ENCODE results near the gene CCDC134. TPM values are rescaled to one million over a fixed set of nuclear protein-coding genes. Genes with fewer than 3 reads are reported as not detected.

CCDC134 gene
- total and polyA plus RNA-seq, 2 donors from 2014 or later = 5.0 to 12.2 TPM

- no peaks in the 10 kb centered on the region for H3K9me3 ChIP-seq (ENCODE audit: control insufficient read depth in 2 of 3, insufficient read depth in 1 of 3, low read length in 3 of 3)
- DNase-seq (no peak), FAIRE-seq (no peak)
- TF ChIP-seq, protein P1, sequence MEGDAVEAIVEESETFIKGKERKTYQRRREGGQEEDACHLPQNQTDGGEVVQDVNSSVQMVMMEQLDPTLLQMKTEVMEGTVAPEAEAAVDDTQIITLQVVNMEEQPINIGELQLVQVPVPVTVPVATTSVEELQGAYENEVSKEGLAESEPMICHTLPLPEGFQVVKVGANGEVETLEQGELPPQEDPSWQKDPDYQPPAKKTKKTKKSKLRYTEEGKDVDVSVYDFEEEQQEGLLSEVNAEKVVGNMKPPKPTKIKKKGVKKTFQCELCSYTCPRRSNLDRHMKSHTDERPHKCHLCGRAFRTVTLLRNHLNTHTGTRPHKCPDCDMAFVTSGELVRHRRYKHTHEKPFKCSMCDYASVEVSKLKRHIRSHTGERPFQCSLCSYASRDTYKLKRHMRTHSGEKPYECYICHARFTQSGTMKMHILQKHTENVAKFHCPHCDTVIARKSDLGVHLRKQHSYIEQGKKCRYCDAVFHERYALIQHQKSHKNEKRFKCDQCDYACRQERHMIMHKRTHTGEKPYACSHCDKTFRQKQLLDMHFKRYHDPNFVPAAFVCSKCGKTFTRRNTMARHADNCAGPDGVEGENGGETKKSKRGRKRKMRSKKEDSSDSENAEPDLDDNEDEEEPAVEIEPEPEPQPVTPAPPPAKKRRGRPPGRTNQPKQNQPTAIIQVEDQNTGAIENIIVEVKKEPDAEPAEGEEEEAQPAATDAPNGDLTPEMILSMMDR (IDR thresholded peaks at IDR 0.05; ENCODE audit: borderline replicate concordance, extremely low read depth, insufficient read depth) = no peak
- H3K9ac ChIP-seq (ENCODE audit: low read length in 3 of 3) = peak overlapping the region in 1 of 3 donors; percentile 41
- H3K4me1 ChIP-seq (ENCODE audit: control insufficient read depth in 2 of 3, insufficient read depth in 2 of 3, low read depth in 1 of 3, low read length in 3 of 3) = peaks cover 0 to 33% (median 9%) of the 10 kb centered on the region in 3 donors
- H3K27ac ChIP-seq (ENCODE audit: low read depth in 2 of 2, low read length in 2 of 2) = no peak overlapping the region
- H3K4me3 ChIP-seq (ENCODE audit: low read length in 3 of 3) = no peak overlapping the region
- intact Hi-C loops (cut with DNase I) = no loop called here
- no peaks in the 10 kb centered on the region for H3K27me3 ChIP-seq (ENCODE audit: control insufficient read depth, insufficient read depth, low read length)
- H3K36me3 ChIP-seq (ENCODE audit: control insufficient read depth in 2 of 3, insufficient read depth in 3 of 3, low read length in 3 of 3) = no peaks in the 10 kb centered on the region
These were observed 48.0 kb downstream of the CCDC134 start for GRCh38 chr22:41848468-41848867.

- Histone ChIP-seq H3K27ac (ENCODE audit: low read depth in 2 of 2, low read length in 2 of 2) (no peak overlapping the region), H3K27me3 (ENCODE audit: control insufficient read depth, insufficient read depth, low read length) (no peaks in the 10 kb centered on the region), H3K9ac (ENCODE audit: low read length in 3 of 3) (no peak overlapping the region), H3K4me1 (ENCODE audit: control insufficient read depth in 2 of 3, insufficient read depth in 2 of 3, low read depth in 1 of 3, low read length in 3 of 3) (peaks cover 0 to 10% (median 0%) of the 10 kb centered on the region in 3 donors), H3K4me3 (ENCODE audit: low read length in 3 of 3) (no peak overlapping the region), H3K36me3 (ENCODE audit: control insufficient read depth in 2 of 3, insufficient read depth in 3 of 3, low read length in 3 of 3) (no peaks in the 10 kb centered on the region), H3K9me3 (ENCODE audit: control insufficient read depth in 2 of 3, insufficient read depth in 1 of 3, low read length in 3 of 3) (no peaks in the 10 kb centered on the region)
- TF ChIP-seq, protein P1 (IDR thresholded peaks at IDR 0.05; ENCODE audit: borderline replicate concordance, extremely low read depth, insufficient read depth) = no peak
- FAIRE-seq (no peak), DNase-seq (no peak)
- intact Hi-C loops (cut with DNase I) = no loop called here
These were observed 56.0 kb downstream of the CCDC134 start for GRCh38 chr22:41856469-41856868.

GRCh38 chr22:41857155-41857859, 56.8 kb downstream of the CCDC134 start:
- Histone ChIP-seq H3K4me3 (ENCODE audit: low read length in 3 of 3) (no peak overlapping the region), H3K27ac (ENCODE audit: low read depth in 2 of 2, low read length in 2 of 2) (no peak overlapping the region), H3K9me3 (ENCODE audit: control insufficient read depth in 2 of 3, insufficient read depth in 1 of 3, low read length in 3 of 3) (no peaks in the 10 kb centered on the region), H3K9ac (ENCODE audit: low read length in 3 of 3) (no peak overlapping the region), H3K27me3 (ENCODE audit: control insufficient read depth, insufficient read depth, low read length) (no peaks in the 10 kb centered on the region), H3K36me3 (ENCODE audit: control insufficient read depth in 2 of 3, insufficient read depth in 3 of 3, low read length in 3 of 3) (no peaks in the 10 kb centered on the region), H3K4me1 (ENCODE audit: control insufficient read depth in 2 of 3, insufficient read depth in 2 of 3, low read depth in 1 of 3, low read length in 3 of 3) (peaks cover 0 to 12% (median 0%) of the 10 kb centered on the region in 3 donors)
- no peak for FAIRE-seq
- intact Hi-C loops (cut with DNase I) = no loop called here
- TF ChIP-seq, protein P1 (IDR thresholded peaks at IDR 0.05; ENCODE audit: borderline replicate concordance, extremely low read depth, insufficient read depth) = peak; percentile 23
- DNase-seq = peak in 4 of 5 donors; percentile 51 to 77 (median 68)
